Measurements from ENCODE around the gene RNF217.

The RNF217 gene

DNA sequence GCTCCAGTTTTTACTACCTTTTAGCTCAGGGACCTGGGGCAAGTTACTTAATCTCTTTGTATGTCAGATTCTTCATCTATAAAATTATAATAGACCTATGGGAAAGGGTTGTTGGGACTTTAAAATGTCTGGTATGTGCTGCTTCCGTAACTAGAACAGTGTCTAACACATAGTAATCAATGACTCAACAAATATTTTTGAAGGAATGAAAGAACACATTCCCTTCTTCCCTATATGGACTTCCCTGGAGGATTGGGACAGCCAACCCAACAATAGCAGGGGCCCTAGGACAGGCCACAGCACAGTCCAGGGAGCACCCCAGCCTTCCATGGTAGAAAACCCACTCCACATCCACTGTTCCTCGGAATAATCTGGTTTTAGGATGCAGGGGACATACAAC, 140.7 kb downstream of the RNF217 start:
- TF ChIP-seq CTCF (IDR thresholded peaks at IDR 0.05; ENCODE audit: low read depth, low read length) = no peak
- peak; percentile 46 for DNase-seq (ENCODE audit: extremely low read depth, low read depth)

GRCh38 chr6:125104425-125104824, 142.2 kb downstream of the RNF217 start:
- peak; percentile 34 for DNase-seq (ENCODE audit: extremely low read depth, low read depth)
- no peak for TF ChIP-seq CTCF (IDR thresholded peaks at IDR 0.05; ENCODE audit: low read depth, low read length)

DNA sequence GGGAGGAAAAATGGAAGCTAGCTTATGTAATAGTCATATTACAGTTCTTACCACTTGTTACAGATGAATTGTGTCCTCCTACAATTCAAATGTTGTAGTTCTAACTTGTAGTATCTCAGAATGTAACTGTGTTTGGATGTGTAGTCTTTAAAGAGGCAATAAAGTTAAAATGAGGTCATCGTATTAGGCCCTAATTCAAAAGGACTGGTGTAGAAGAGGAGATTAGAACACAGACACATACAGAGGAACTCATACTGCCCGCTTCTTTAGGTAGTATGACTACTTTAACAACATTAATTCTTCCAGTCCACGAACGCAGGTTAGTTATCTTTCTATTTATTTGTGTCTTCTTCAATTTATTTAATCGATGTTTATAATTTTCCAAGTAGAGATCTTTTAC, 144.8 kb downstream of the RNF217 start:
- no peak for TF ChIP-seq CTCF (IDR thresholded peaks at IDR 0.05; ENCODE audit: low read depth, low read length)
- no peak for DNase-seq (ENCODE audit: extremely low read depth, low read depth)

DNA sequence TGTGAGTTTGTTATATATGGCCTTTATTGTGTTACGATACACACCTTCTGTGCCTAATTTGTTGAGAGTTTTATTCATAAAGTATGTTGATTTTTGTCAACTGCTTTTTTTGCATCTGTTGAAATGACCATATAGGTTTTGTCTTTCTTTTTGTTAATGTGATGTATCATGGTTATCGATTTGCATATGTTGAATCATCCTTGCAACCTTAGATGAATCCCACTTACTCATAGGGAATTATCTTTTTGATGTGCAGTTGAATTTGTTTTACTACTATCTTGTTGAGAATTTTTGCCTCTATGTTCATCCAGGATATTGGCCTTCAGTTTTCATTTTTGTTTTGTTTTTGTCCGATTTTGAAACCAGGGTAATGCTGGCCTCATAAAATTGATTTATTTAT, 145.7 kb downstream of the RNF217 start:
- no peak for TF ChIP-seq CTCF (IDR thresholded peaks at IDR 0.05; ENCODE audit: low read depth, low read length)
- no peak for DNase-seq (ENCODE audit: extremely low read depth, low read depth)

- no peak for DNase-seq (ENCODE audit: extremely low read depth, low read depth)
- TF ChIP-seq CTCF (IDR thresholded peaks at IDR 0.05; ENCODE audit: low read depth, low read length) = no peak
Observed at GRCh38 chr6:125110056-125110455, 147.8 kb downstream of the RNF217 start.

GRCh38 chr6:125111219-125111983, 149.2 kb downstream of the RNF217 start:
- no peak for TF ChIP-seq CTCF (IDR thresholded peaks at IDR 0.05; ENCODE audit: low read depth, low read length)

DNA sequence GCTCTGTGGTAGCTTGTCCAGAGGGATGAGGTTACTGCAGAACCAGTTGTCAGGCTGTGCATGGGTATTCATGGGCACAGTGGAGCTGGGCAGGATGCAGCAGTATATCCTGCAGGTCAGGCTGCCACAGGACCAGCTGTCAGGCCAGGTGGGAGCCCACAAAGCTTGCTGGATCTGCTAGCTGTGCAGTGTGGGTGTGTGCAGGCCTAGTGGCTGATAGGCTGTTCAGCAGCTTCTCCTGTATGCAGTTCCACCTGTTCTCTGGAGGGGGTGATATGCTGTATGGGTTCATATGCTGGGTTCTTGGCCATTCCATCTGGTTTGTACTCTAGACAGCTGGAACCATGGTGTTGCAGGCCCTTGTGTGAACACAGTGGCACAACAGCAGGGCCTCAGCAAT, 150.7 kb downstream of the RNF217 start:
- TF ChIP-seq CTCF (IDR thresholded peaks at IDR 0.05; ENCODE audit: low read depth, low read length) = no peak
- no peak for DNase-seq (ENCODE audit: extremely low read depth, low read depth)

More at GRCh38 chr6:125111219-125111983, 149.2 kb downstream of the RNF217 start:
- no peak for DNase-seq (ENCODE audit: extremely low read depth, low read depth)

All from AG09319 (cell line).